NCI-H1436 treated with DMSO at 0.1 percent for 48 hours (cell line): ENCODE measurements around the gene GPR108.
"Not testable (repeated sequence)": the region's sequence is repeated elsewhere in the genome, so short reads cannot be mapped to it uniquely, and the experiment has no call there.

ENCODE experiments used
- DNase-seq: peaks from one replicate; lab custom pipeline; 2025; lab: John Stamatoyannopoulos, UW

Gene GPR108

DNA sequence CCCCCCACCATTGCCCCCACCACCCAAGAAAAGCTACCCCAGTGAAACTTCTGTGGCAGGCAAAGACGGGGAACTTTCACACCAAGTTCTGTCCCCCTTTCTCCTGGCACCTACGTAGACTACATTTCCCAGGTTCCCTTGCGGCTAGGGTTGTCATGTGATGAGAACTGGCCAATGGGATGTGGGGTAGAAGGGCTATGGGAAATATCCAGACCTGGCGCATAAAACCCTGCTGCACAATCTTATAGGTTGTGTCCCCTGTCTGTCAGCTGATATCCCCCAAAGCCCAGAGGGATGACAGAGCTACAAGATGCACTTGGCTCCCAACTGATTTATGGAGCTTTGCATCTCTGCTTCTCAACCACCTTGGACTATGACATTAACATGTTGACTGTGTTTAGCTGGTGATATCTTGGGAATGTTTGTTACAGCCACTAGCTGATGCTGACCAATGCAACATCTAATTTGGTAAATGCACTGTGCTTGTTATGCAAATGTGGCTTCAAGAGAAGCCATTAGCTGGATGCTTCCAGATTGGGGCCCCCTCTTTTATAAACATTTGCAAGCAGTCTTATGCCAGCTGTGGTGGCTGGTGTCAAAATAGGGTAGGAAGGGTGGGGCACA is 23.8 kb upstream of the GPR108 start:
- DNase-seq: no peak

DNA sequence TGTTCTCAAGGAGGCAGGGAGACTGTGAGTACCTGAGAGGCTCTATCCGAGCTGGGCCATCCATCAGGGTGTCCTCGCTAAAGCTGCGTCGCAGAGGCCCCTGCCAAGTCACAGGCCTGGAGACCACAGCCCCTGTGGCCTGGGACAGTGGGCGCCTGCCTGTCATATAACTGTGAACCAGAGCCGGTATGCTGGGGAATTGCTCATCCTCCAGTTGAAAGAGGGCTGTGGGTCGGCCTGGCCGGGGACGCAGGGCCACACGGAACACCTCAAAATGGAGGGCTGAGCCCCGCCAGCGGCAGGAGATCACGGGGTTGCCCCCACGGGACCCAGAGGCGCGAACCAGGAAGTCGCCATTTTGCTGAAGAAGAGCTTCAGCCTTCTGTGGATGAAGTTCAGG is 23.2 kb upstream of the GPR108 start:
- DNase-seq: no peak

DNA sequence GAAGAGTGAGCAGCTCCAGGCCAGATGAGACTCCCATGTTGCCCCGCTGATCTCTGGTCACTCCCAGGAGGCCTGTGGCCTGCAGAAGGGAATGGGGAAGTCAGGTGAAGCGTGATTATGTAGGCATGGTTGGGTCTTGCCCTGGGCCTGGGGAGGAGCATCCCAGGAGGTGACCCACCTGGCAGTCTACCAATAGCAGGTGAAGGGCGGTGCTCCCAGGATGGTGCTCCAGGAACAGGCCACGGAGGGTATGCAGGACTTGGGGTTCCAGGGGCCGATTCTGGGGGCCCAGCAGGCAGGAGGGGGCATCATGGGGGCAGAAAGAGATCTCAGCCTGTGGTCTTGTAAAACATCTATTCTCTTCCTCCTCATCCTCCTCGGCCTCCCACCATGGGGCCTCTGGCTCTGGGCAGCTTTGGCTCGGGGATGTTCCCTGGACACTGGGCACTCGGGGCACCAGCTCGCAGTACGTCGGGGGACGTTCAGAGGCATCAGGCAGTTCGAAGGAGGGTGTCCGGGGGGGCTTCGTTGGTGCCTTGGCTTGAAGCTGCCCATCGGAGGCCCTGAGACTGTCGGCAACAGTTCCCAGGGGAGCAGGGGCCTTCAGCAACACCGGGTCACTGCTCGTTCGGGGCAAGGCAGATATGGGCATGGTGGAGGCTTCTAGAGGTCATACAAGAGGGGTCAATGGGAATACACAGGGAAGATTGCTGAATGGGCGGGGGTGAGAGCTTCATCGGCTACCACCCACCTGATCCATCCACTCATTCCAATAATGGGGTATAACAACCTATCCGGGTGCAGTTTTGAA is 17.5 kb upstream of the GPR108 start:
- no peak for DNase-seq

DNA sequence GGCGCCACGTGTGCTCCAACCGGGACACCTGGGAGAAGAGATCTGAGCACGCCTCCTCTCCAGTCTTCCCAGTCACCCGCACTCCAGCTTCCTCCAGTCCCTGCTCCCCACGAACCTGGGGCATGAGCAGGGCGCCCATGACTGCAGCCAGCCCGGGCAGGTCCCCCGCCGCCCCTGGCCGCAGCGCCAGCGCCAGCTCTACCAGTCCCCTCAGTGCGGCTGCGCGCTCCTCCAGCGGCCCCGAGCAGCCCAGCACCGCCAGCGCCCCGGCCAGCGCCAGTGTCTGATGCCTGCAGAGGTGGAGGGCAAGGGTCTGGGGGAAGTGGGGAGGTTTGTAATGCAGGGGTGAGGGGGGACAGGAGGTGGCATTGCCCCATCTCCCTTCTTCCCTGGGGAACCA is 16.8 kb upstream of the GPR108 start:
- no peak for DNase-seq

DNA sequence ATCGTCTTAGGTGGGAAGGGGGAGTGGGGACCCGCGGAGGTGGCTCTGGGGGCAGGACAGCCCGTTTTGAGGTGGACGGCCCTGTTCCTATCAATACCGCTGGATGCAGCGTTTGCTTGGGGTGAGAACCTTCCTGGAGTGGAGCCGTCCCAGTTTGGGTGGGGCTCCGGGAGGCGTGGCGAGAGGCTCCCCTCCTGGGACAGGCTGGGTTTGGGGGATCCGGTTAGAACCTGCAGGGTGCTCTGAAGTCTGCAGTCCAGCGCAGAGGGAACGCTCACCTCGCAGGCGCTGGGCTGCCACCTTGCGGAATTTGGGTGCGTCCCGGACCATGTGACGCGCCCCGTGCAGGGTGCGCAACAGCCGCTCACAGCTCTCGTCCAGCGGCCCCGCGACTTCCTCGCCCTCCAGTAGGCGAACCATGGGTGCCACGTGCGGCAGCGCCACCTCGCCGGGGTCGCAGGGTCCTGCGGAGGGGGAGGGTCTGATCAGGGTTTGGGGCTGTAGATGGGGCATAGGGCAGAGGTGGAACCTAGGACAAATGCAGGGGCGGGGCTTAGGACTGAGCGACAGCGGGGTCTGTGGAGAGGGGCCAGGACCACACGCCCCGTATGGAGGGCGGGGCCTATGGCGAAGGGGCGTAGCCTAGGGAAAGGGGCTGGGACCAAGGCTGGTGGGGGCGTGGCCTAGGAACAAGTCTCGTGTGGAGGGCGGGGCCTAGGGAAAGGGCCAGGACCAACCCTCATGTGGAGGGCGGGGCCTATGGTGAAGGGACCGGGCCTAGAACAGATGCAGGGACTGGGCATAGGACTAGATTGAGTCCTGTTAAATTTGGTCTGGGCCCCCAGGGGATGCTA is 16.0 kb upstream of the GPR108 start:
- no peak for DNase-seq

DNA sequence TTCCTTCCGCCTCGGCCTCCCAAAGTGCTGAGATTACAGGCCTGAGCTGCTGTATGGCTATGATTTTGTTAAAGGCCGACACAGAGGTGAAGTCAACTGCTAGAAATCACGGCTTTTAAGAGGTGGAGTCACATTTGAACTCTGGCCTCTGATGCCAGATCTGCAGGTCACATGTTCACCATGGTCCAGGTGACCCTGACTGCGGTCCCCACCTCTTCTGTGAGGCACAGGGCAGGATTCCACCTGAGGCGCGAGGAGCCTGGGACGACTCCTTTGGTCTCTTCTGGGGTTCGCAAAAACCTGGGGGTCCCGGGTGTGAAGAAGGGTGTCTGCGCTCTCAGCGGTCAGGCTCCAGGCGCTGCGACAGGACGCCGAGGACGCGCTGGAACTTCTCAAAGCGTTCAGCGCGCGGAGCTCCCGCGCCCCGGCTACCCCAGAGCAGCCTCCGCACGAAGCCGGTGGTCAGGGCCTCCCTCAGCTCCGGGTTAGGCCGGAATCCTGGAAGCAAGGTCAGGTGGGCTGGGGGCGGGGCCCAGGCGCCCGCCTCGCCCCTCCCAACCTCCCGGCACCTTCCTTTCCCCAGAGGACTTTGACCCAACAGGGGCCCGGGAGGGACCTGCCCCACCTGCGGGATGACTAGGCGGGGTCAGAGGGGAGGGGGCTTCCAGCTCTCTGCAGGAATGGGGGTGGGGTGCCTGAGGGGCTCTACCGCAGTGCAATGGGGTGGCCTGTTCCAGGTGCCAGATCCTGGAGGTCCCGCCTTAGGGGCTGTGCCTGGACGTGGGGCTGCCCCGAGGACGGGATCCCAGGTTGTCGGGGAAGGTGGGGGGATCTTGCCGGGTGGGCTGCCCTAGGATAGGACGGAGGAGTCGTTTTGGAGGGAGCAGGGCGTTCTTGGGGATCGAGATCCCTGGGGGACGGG is 15.1 kb upstream of the GPR108 start:
- no peak for DNase-seq

DNA sequence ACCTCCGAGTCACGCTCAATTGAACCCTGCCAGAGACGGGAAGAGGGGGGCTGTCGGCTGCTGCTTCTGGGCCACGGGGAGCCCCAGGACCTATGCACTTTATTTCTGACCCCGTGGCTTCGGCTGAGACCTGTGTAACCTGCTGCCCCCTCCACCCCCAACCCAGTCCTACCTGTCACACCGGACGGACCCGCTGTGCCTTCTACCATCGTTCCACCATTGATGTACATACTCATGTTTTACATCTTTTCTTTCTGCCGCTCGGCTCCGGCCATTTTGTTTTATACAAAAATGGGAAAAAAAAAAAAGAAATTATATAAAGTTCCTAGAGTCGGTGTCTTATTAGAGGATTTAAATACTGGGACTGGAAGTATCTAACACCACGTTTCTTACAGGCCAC is 13.8 kb upstream of the GPR108 start:
- DNase-seq: no peak

DNA sequence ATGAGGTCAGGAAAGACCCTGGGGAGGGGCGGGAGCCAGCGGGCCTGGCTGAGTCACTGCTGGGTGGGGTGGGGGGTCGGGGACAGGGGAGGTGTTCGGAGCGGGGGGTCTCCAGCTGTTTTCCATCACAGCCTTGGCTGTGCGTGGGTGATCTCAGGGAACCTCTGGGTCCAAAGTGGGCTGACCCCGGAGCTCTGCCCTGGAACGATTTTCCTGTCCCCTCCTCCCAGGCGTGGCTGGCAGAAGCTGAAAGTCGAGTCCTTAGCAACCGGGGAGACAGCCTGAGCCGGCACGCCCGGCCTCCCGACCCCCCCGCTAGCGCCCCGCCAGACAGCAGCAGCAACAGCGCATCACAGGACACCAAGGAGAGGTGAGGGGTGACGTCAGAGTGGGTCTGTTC is 12.7 kb upstream of the GPR108 start:
- DNase-seq: no peak

DNA sequence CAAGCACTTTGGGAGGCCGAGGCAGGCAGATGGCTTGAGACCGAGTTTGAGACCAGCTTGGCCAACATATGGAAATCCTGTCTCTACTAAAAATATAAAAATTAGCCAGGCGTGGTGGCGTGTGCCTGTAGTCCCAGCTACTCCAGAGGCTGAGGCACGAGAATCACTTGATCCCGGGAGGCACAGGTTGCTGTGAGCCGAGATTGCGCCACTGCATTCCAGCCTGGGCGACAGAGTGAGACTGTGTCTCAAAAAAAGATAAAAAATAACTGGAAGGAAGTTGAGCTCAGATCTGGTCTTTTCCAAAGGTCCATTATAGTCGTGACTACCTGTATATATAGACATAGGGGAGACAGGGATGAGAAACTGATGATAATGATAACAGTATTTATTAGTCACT is 11.2 kb upstream of the GPR108 start:
- not testable (repeated sequence) for DNase-seq

DNA sequence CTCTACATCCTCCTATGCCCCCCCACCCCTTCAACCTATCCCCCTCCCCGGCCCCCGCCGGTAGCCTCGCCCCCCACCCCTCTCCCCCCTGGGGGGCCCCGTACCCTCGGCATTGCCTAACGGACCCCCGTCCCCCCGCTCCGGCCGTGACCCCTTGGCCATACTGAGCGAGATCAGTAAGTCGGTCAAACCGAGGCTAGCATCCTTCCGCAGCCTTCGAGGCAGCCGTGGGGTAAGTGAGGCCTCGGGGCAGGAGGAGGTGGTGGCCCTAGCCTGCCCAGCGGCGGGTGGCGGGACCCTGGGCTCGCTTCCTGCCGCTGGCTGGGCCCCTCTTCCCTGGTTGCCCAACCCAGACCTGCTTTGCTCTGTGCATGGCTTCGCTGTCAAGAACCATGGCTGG is 8.6 kb upstream of the GPR108 start:
- no peak for DNase-seq

DNA sequence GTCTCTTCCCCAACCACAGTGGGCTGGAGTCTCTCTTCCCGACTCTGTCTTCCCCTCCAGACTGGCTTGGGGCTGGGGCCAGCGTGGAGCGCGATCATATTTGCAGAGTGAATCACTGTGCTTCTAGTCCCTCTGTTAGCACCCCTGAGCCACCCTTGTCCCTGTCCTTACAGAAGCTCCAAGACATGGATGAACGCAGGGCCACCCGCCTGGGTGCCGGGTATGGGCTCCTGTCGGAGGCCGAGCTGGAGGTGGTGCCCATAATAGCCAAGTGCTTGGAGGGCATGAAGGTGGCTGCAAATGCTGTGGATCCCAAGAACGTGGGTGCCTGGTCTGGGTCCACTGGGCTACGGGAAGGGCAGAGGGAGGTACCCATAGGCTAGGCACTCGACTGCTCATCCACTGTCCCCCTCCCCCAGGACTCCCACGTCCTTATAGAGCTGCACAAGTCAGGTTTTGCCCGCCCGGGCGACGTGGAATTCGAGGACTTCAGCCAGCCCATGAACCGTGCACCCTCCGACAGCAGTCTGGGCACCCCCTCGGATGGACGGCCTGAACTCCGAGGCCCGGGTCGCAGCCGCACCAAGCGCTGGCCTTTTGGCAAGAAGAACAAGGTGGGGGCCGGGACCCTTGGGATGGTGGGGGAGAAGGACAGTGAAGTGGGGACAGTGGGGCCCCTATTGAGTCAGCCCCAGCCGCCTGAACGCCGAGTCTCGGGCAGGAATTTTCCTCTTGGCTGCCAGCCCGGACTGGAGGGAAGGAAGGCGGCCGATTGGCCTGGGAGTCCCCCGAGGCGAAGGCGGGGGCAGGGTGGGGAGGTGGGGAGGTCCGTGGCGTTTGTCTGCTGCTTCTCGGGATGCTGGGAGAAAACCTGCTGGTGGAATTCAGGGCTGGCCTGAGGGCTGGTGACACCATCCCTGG is 7.3 kb upstream of the GPR108 start:
- DNase-seq: no peak

DNA sequence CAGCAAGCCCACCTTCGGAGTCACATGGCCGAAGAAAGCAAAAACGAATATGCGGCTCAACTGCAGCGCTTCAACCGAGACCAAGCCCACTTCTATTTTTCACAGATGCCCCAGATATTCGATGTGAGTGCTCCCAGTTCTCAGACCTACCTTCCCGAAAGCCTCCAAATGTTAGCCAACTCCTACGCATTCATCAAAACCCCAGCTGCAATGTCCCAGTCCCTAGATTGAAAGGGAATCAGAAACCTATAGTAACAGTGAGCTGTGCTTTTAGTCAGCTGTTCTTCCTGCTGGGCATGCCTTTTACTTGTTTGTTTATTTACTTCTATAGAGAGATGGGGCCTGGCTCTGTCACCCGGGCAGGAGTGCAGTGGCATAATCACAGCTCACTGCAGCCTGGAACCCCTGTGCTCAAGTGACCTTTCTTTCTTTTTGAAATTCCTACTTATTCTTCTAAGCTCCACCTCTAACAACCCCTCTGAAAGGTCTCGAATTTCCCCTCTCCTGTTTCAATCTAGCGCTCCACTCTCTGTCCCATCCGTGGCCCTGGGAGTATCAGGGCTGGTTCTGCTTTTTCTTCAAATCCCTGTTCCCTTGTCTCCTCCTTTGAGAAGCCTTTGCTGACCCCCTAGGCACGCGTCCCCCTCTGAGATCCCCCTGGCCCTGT is 6.5 kb upstream of the GPR108 start:
- DNase-seq: no peak

DNA sequence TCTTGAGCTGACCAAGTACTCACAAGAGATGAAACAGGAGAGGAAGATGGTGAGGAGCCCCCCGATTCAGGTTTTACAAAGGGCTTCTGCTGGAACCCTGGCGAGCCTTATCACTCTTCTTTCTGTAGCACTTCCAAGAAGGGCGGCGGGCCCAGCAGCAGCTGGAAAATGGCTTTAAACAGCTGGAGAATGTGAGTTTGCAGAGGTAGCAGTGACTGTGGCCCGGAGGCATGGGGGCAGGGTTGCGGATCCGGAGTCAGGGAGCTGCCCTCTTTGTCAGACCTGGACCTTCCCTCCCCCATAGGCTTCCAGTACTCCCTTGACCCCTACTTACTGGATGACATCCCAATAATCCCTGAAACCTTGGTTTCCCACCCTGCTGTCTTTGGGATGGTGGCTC is 5.7 kb upstream of the GPR108 start:
- DNase-seq: no peak

DNA sequence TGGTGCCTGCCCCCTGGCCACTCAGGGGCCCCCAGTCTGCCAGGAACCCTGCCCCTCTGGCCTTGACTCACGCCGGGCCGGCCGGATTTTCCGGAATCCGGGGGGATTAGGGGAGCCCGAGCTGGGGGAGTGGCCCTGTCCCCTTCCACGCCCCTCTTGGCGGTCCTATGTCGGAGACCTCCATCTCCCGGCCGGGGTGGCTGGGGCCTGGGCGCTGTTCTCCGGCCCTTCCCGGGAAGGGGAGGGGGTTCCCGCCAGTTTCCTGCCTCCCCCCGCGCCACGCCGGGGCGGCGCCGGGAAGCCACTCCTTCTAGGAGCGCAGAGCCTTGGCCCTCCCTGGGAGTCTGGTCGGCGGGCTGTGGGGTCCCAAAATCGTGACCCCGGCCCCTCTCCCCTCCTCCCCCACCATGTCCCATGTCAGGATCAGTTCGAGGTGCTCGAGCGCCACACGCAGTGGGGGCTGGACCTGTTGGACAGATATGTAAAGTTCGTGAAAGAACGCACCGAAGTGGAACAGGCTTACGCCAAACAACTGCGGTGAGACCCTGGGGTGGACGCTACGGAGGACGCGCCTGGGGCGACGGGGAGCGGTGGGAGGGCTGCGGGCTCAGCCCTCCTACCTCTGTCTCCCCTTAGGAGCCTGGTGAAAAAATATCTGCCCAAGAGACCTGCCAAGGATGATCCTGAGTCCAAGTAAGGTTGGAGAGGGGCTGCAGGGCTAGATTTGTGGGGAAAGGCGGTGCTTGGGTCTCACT is 3.4 kb upstream of the GPR108 start:
- DNase-seq: no peak

DNA sequence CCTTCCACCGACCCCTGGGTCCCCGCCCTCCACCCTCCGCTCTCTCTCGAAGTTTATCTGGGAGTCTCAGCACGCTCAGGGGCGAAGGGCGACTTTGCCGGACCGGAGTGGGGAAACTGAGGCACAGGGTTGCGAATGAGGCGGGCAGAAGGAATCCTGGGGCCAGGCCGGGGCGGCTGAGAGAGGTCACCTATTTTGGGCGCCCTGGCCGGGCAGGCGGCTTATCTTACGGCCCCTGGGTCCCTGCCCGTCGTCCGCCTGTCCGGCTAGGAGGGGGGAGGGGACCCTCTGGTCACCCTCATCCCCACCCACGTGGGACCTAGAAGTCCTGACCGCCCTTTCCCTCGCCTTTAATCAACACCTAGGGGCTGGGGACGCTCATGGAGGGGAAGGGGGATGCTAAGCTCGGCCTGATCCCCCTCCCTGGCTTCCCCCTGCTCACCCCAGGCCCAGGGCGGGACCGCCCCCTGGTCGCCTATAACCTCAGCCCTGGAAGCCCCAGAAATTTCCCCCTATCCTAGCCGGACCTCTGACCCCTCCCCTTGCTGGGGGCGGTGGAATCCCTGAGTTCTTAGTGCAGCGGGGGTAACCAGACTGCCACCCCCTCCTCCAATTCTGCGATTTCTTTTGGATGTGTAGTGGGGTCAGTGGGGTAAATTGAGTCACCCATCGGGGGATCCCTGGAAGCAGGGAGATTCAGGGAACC is 2.7 kb upstream of the GPR108 start:
- no peak for DNase-seq

DNA sequence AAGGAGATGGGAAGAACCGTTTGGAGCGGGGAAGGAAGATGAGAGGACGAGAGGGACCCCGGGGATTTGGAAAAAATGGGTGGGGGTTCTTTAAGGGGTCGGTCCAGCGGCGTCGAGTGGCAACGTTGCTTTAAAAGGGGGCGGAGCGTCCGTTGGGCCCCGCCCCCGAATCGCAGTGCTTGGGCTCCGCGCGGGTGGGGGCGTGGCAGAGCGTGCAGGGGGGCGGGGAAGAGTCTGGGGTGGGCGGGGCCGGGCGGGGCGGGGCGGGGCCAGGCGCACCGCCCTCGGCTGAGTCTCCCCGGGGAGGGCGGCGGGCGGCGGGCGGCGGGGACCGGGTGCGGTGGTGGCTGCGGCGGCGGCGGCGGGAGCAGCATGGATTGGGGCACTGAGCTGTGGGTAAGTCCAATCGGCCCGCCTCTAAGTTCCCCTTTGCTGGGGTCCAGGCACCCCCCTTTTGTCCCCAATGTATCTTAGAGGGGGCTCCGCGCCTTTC is 2.1 kb upstream of the GPR108 start, which contains the start of gene TRIP10:
Gene TRIP10 (plus strand): TSS at position 291 of the 493 bp plus-strand sequence. CDS start 82 bp downstream, at position 373.
- DNase-seq: peak; percentile 41

DNA sequence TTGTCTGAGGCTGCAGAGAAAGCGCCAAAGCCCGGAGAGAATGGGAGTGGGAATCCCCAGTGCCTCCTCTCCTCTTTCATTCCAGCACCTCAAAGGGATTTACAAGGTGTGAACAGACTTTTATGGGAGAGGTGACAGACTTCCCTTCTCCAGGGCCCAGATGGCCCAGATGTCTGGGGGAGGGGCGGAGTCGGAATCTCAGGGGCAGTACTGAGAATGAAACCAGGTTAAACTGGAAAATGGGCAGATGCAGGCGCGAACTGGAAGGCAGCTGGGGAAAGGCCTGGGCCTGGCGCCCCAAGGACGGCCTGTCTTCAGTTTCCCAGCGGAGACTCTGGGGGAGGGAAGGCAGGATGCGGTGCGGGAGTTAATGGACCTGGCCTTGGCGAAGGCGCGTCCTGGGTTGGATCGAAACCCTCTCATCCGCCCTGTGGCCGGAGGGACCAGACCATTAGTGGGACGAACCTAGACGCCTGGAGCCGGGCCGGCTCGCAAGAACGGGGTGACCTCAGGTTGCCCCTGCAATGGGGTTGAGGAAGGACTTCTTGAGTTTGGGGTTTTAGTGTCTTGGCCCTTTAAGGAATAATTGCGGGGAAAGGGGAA is 1.5 kb upstream of the GPR108 start:
- DNase-seq: no peak
